GM12892 (cell line): Measurements from ENCODE around the gene CCDC70.

Source experiments
- DNase-seq: peaks from one replicate; pipeline ENCODE4 v3.0.0; 2011; ENCODE audit not compliant: insufficient read length
- FAIRE-seq: peaks from 2 replicates; lab custom pipeline; 2011; peaks lifted over from hg19 to GRCh38; lab: Jason Lieb, UNC
- POLR2A ChIP-seq: IDR thresholded peaks from 2 replicates; pipeline ENCODE4 v1.6.1; 2011; ENCODE audit warnings: low read depth, low read length, control low read depth
- POLR2AphosphoS5 ChIP-seq: IDR thresholded peaks from 2 replicates; pipeline ENCODE4 v1.6.1; 2011; ENCODE audit warnings: low read depth, low read length, control low read depth
- TAF1 ChIP-seq: IDR thresholded peaks from 2 replicates; pipeline ENCODE4 v1.6.1; 2011; ENCODE audit warnings: low read depth, mild to moderate bottlenecking, control low read depth, low read length, borderline replicate concordance

CCDC70 gene

DNA sequence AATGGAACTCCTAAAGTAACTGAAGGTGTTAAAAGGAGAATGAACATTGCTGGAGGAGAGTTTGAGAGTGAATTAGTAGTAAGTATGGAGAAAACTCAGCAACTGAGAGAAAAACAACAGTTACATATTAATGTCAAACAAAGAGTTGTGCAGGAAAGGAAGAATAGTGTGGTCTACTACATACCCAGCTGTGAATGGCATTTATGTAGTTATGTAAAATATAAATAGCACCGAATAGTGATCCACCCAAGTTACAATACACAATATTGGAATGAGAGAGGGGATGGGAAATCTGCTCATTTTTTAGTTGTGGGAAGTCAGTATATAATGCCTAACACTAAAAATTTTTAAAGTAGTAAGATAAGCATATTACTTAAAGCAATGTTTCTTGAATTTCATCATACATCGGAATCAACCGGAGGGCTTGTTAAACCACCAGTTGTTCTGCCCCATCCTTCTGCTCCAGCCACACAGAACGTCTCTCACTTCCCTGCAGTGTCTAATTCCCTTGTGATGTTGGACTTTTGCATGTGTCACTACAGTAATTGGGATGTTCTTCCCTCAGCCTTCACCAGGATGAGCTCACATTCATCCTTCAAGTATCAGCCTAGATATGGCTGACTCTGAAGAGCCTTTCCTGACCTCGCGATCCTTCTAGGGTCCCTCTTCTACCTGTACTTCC, 11.5 kb downstream of the CCDC70 start:
- DNase-seq (no peak), FAIRE-seq (no peak)
- no peak for TF ChIP-seq POLR2A
- no peak for TF ChIP-seq POLR2AphosphoS5
- TF ChIP-seq TAF1, result no peak

DNA sequence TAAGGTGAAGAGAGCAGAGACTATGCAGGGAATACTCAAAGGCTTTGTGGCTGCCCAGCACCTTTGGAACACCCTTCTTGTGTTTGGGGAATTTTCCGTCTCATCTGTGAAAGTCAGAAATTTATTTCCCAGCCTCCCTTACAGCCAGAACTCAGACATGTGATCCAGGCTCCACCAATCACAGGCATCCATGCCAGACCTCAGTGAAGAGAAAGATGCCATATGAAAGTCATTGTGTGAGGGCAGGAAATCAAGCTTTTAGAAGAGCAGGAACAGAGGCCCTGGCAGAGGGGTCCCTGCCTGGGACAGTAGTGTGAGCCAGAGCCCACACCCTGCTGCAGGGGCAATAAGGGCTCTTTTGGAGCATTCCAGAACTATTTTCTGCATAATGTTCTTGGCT, 12.1 kb downstream of the CCDC70 start:
- no peak for FAIRE-seq
- DNase-seq, result no peak
- TF ChIP-seq POLR2AphosphoS5 (no peak), POLR2A (no peak), TAF1 (no peak)

DNA sequence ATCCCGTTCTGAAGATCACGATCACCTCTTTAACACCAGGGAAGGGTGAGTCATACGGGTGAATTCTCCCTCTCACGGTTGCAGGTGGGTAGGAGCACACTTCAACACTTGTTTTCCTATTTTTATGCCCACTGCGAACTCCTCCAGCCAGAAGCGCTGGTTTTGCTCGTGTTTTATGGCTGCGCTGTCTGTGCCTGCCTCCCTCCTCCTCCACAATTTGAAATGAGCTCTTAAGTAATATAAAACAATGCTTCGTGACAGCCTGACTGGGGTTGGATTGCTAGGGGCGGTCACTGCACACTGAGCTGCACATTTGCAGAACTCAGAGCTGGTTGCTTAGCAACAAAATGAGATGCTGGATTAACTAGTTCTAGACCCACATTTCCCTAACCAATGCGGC, 12.9 kb downstream of the CCDC70 start:
- DNase-seq (no peak), FAIRE-seq (no peak)
- TF ChIP-seq TAF1, result no peak
- no peak for TF ChIP-seq POLR2A
- TF ChIP-seq POLR2AphosphoS5, result no peak

DNA sequence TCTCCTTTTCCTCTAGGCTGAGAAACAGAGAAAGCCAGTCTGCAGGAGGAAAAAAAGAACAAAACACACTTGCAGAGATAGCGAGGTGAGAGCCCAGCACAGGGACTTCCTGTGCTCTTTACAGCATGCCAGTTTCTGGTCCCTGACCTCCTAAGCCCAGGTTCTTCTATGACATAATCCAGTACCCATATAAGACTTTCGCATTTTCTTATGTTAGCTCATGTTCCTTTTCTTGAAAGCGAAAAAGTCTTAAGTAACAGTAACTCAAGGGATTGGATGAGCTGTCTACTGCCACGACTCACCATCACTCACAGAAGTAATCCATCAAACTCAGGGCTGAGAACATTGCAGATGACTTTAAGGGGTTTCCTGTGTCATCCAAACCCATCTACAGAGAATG, 17.4 kb downstream of the CCDC70 start:
- no peak for FAIRE-seq
- DNase-seq, result no peak
- TF ChIP-seq TAF1 (no peak), POLR2AphosphoS5 (no peak), POLR2A (no peak)

DNA sequence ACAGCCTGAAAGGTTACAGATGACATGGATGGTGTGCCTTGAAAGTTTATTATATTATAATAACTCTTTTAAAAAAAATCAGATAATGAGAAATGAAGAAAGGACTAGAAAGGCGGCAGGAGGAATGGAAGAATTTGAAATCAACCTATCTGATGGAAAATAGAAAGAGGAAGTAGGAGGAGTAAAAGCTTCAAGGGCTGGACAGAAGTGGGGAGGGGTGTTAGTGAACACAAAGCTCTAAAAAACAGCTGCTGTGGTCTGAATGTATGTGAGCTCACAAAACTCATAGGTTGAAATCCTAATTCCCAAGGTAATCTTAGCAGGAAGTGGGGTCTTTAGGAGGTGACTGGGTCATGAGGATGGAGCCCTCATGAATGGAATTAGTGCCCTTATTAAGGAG, 19.5 kb downstream of the CCDC70 start:
- FAIRE-seq (no peak), DNase-seq (no peak)
- TF ChIP-seq TAF1 (no peak), POLR2A (no peak), POLR2AphosphoS5 (no peak)

DNA sequence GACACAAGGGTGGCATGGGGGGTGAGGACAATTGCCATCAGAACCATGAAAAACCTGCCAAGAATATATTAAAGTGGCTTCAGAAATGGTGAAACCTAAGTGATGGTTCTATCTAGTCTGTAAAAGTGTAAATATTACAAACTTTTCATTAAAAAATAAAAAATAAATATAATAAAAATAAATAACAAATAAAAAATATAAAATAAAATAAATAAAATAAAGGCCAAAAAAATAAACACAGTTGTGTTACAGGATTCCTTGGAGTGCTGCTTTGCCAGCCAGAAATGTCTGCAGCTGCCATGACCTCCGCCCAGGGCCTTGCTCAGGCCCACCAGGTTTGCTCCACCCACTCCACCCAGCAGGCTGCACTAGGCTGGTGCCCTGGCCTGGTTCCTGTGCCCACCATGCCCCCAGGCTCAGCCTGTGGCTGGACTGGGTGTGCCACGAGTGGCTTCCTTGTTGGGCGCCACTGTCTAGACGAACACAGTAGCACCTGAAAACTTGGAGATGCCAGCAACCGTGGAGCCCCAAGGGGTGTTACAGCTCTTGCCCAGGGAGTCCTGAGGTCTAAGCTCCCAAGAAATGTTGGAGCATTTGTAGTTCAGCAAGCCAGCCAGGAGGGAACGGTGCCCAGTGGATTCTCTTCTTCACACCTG, 20.9 kb downstream of the CCDC70 start:
- TF ChIP-seq POLR2AphosphoS5 (no peak), TAF1 (no peak), POLR2A (no peak)
- DNase-seq (no peak), FAIRE-seq (no peak)

DNA sequence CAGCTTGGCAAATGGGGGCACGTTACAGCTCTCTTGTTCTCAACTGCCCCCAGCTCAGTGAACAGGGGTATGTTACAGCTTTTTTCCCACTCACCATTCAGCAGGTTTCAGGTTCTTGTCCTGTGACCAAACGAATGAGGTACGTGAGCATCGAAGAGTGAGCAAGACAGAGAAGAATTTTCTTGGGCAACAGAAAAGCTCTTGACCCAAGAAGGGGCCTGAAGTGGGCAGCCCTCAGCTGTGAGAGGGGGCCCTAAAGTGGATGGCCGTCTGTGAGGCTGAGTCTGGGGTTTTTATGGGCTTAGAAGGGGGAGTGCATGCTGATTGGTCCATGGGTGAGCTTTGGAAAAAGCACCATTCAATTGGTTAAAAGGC, 21.4 kb downstream of the CCDC70 start:
- TF ChIP-seq TAF1 (no peak), POLR2AphosphoS5 (no peak), POLR2A (no peak)
- no peak for DNase-seq
- FAIRE-seq, result no peak

DNA sequence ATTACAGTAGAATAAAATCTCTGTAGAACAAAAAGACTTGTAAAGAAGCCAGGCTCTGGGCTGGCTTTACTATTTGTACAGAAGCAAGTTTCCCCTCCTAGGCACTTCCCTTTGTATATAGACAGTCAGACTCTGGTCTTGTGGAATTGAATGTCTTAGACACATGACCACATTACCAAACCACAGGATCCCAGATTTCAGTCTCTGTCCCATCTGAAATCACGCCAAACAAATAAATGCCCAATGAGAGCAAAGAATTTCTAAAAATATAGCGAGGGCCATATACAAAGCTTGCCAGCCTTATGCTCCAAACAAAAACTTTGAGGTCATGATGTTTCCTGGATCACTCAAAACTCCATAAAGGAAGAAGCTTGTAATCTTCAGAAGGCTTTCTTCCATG, 23.9 kb downstream of the CCDC70 start:
- FAIRE-seq, result no peak
- DNase-seq, result no peak
- no peak for TF ChIP-seq TAF1
- no peak for TF ChIP-seq POLR2AphosphoS5
- TF ChIP-seq POLR2A, result no peak

DNA sequence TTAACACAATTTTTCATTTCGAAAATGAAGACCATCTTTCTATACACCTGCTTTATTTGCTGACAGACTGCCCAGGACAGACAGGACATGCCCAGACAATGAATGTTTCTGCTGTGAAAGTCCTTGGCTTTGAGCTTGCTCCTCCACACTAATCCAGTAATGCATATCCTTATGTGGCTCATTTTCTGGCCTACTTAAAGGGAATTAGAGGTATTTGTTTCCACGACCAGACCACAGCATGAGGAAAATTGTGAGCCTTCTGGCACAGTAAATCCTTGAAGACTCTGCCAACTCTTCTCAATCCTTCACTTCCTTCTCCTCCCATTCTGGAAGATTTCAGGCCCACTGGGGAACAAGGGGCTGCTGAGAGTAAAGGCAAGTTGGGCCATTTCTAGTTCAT, 25.7 kb downstream of the CCDC70 start:
- DNase-seq, result no peak
- TF ChIP-seq TAF1 (no peak), POLR2AphosphoS5 (no peak), POLR2A (no peak)
- no peak for FAIRE-seq

DNA sequence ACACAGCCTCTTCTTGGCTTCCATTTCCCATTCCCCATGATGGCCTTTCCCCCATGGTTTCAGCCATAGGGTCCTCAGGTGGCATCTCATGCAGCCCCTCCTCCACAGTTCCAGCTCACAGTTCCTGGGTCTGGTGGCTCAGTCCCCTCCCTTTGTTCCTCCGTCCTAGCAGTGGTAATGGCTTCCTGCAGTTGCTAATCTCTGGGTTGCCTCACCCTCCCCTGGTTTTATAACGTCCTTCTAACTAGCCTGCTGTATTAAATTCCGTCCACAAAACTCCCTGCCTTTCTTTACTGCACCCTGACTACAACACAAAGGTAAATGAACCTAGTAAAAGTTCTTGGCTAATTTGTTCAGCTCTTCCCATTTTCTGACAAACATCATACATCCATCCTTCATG, 30.9 kb downstream of the CCDC70 start:
- DNase-seq (no peak), FAIRE-seq (no peak)
- TF ChIP-seq TAF1 (no peak), POLR2AphosphoS5 (no peak), POLR2A (no peak)

DNA sequence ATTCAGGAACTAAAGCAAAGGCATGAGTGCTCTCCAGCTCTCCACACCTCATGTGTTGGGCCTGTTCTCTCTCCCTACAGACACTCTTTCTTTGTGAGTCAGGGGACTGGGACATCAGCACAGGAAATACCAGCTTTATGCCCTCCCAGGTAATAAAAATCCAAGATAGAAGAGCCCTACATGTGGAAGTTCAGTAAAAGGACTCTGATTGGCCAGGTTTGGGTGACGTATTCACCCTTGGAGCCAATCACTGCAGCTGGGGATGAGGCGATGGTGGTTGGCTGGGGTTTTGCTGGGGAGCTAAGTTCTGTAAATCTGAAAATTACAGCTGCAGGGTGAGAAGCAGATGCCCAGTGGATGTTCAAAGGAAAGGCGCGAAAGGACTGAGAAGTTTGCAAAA, 32.5 kb downstream of the CCDC70 start:
- DNase-seq (no peak), FAIRE-seq (no peak)
- no peak for TF ChIP-seq TAF1
- TF ChIP-seq POLR2A, result no peak
- no peak for TF ChIP-seq POLR2AphosphoS5
